K562 (cell line): Measurements from ENCODE around the gene SLC6A9. TPM values are rescaled to one million over a fixed set of nuclear protein-coding genes. Genes with fewer than 3 reads are reported as not detected.

ENCODE experiments used
- FOXP4 ChIP-seq: sonication (generic); formaldehyde crosslinking; IDR thresholded peaks from 2 replicates; pipeline ENCODE4 v1.8.0; 2022; ENCODE audit warnings: mild to moderate bottlenecking, missing genetic modification reagents, borderline replicate concordance
- HDAC3 ChIP-seq: fragments of 450-650 bp; IDR thresholded peaks from 2 replicates; pipeline ENCODE4 v1.6.1; 2018; ENCODE audit warnings: borderline replicate concordance, mild to moderate bottlenecking, moderate library complexity; ENCODE audit not compliant: partially characterized antibody
- MIER1 ChIP-seq: fragments of 450-650 bp; IDR thresholded peaks from 2 replicates; pipeline ENCODE4 v1.6.1; 2016; ENCODE audit warnings: antibody characterized with exemption, mild to moderate bottlenecking, low read depth
- MLX ChIP-seq, 2 experiments: fragments of 450-650 bp in 1 of 2; sonication (generic) in 1 of 2; formaldehyde crosslinking; conservative IDR thresholded peaks; 2 replicates each; pipeline versions ENCODE4 v1.4.0 to v1.8.1; 2020 to 2022; ENCODE audit warnings: mild to moderate bottlenecking in 1 of 2, missing genetic modification reagents in 1 of 2
- NFE2L1 ChIP-seq: fragments of 450-650 bp; IDR thresholded peaks from 2 replicates; pipeline ENCODE4 v1.6.1; 2016; ENCODE audit warnings: missing genetic modification characterization, low read depth, mild to moderate bottlenecking, missing compliant biosample characterization, moderate library complexity, borderline replicate concordance
- PATZ1 ChIP-seq: fragments of 250-450 bp; sonication (Bioruptor Pico); IDR thresholded peaks from 2 replicates; pipeline ENCODE4 v1.5.0; 2020; ENCODE audit warnings: mild to moderate bottlenecking, borderline replicate concordance
- PURB ChIP-seq: sonication (generic); formaldehyde crosslinking; IDR thresholded peaks from 2 replicates; pipeline ENCODE4 v1.9.0; 2021; ENCODE audit warnings: low read depth, mild to moderate bottlenecking, missing genetic modification reagents
- TBL1XR1 ChIP-seq, 2 experiments: IDR thresholded peaks; 2 replicates each; pipeline ENCODE4 v1.6.1; 2012; ENCODE audit warnings: improper control_type of control experiment in 2 of 2, low read length in 2 of 2, mild to moderate bottlenecking in 1 of 2
- TRIM28 ChIP-seq: fragments of 450-650 bp; IDR thresholded peaks from 2 replicates; pipeline ENCODE4 v1.6.1; 2017
- ZEB2 ChIP-seq: fragments of 450-650 bp; IDR thresholded peaks from 2 replicates; pipeline ENCODE4 v1.6.1; 2016
- ZNF3 ChIP-seq: fragments of 250-450 bp; sonication (Bioruptor Pico); IDR thresholded peaks from 2 replicates; pipeline ENCODE4 v1.5.0; 2021; ENCODE audit warnings: mild to moderate bottlenecking, moderate library complexity
- ZNF655 ChIP-seq: fragments of 250-450 bp; sonication (Bioruptor Pico); IDR thresholded peaks from 2 replicates; pipeline ENCODE4 v1.5.0; 2021
- ZNF740 ChIP-seq, 3 experiments: fragments of 200-800 bp in 1 of 3; sonication (Bioruptor generic) in 1 of 3; sonication (generic) in 1 of 3; formaldehyde crosslinking in 1 of 3; IDR thresholded peaks; 2 replicates each; pipeline versions ENCODE4 v1.6.1 to v1.8.0; 2016 to 2022; ENCODE audit warnings: mild to moderate bottlenecking in 2 of 3, missing compliant biosample characterization in 2 of 3, missing genetic modification characterization in 2 of 3, missing genetic modification reagents in 1 of 3
- polyA plus RNA-seq, 8 experiments: library from polyadenylated mRNA; depleted of rRNA in 4 of 8; stranded (reverse) in 5 of 8; unstranded in 3 of 8; fragments of >200 nt; fragmentation: Nextera tagmentation in 2 of 8; fragmentation: Illumina TruSeq in 1 of 8; extraction: Ambion mirVana in 2 of 8; extraction: Trizol in 1 of 8; gene quantifications; 2 replicates each; pipeline versions ENCODE4 v1.2.1 to v1.2.3, GENCODE V29; 2011 to 2014; ENCODE audit warnings: inconsistent platforms in 1 of 8, missing spikeins in 1 of 8
- total RNA-seq, 7 experiments: library from RNA; depleted of rRNA in 6 of 7; stranded (reverse); fragments of >200 nt in 6 of 7; fragmentation: Illumina TruSeq in 2 of 7; extraction: Trizol in 2 of 7; gene quantifications; 2 replicates each; pipeline versions ENCODE4 v1.2.1 to v1.2.3, GENCODE V29; 2011 to 2021; ENCODE audit warnings: low replicate concordance in 1 of 7

The SLC6A9 gene
- total and polyA plus RNA-seq, 9 of the 15 experiments (the other 6 are each of a cell fraction or from before 2014, with no cell fraction given) = 0.17 to 18.7 (median 2.9) TPM

GRCh38 chr1:43991476-43992231 is 39.6 kb downstream of the SLC6A9 start, which contains the start of gene CCDC24 (continued):
- TF ChIP-seq TBL1XR1 (IDR thresholded peaks at IDR 0.05; ENCODE audit: low read length in 2 of 2) = no peak
- no peak; the same call in 1 of the 2 replicates for TF ChIP-seq FOXP4 (CRISPR knock-in tag)
- no peak for TF ChIP-seq ZNF3 (CRISPR knock-in tag)
- TF ChIP-seq NFE2L1 (tag) = no peak
- TF ChIP-seq PURB (CRISPR knock-in tag) = no peak
- TF ChIP-seq TRIM28 = no peak
- no peak for TF ChIP-seq PATZ1 (CRISPR knock-in tag)
- 0 out of 4 replicates have a peak, but pooled peaks of 1 of the 2 experiments have one; percentile 12 for TF ChIP-seq MLX (CRISPR knock-in tag; conservative IDR thresholded peaks at IDR 0.05)
- no peak for TF ChIP-seq MIER1
- no peak for TF ChIP-seq ZEB2
- TF ChIP-seq ZNF655 (CRISPR knock-in tag) = no peak
- no peak for TF ChIP-seq HDAC3
- peak; percentile 61; the same call in 1 of the 2 replicates for TF ChIP-seq ZNF740 (CRISPR knock-in tag; IDR thresholded peaks at IDR 0.05)
- TF ChIP-seq ZNF740 (tag; IDR thresholded peaks at IDR 0.05) = no peak
